ENCODE results near the gene ACAD8. TPM values are rescaled to one million over a fixed set of nuclear protein-coding genes. Genes with fewer than 3 reads are reported as not detected.

The ACAD8 gene
- total and polyA plus RNA-seq, 2 of the 4 experiments (the other 2 are of a cell fraction): 11.1 to 21.2 TPM

DNA sequence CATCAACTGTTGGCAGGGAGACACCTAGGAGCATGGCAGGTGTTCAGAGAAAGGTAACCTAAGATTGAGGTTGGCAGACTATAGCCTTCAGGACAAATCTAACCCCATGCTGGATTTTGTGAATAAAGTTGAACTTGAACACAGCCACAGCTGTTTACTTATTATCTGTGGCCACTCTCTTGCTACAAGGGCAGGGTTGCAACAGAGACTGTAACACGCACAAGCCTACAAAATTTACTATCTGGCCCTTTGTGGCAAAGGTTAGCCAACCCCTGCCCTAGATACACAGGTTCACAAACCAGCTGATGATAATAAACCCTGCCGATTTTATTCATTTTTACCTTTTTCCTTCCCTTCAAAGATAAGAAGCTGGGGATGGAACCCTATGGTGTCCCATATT lies 2.7 kb upstream of the ACAD8 start:
- H2BK120ac ChIP-seq (ENCODE audit: low read depth, low read length): no peak overlapping the region
- H3K36me3 ChIP-seq (ENCODE audit: control insufficient read depth, insufficient read depth, low read length): peaks cover 33% of the 10 kb centered on the region
- intact Hi-C loops (cut with micrococcal nuclease) (loop anchor here (10.0 kb wide), 1 partner anchor 206 kb away; no protein-coding TSS in a partner anchor), in situ Hi-C loops (cut with MboI; ENCODE audit: low sequenced_read_pairs) (loop anchor here (10.0 kb wide), 1 partner anchor 206 kb away; no protein-coding TSS in a partner anchor), dilution Hi-C loops (cut with HindIII; ENCODE audit: low sequenced_read_pairs, unreplicated experiment) (no loop called here)
- no peaks in the 10 kb centered on the region; the same call in 1 of the 2 replicates for H3K4me1 ChIP-seq (ENCODE audit: control insufficient read depth, insufficient read depth, low read length)
- no peak overlapping the region for H3K56ac ChIP-seq (ENCODE audit: extremely low read depth, insufficient read depth, low read length)
- H3K9me1 ChIP-seq (ENCODE audit: insufficient read depth, low read length): no peaks in the 10 kb centered on the region; the same call in 1 of the 2 replicates
- no peaks in the 10 kb centered on the region for H3K9me3 ChIP-seq (ENCODE audit: control insufficient read depth, insufficient read depth, low read length)
- H2AK5ac ChIP-seq (ENCODE audit: low read depth, low read length): no peak overlapping the region
- WGBS, 2 experiments (ENCODE audit: extremely low coverage in 2 of 2, insufficient read length in 1 of 2): 100% methylated on average over 1 of the region's 2 CpGs; no CpG with 5 or more reads in 1 of the 2 experiments
- no peak overlapping the region for H4K8ac ChIP-seq (ENCODE audit: low read depth in 2 of 2, low read length in 2 of 2)
- H3K9ac ChIP-seq (ENCODE audit: low read depth, low read length): no peak overlapping the region
- no peak overlapping the region for H2BK20ac ChIP-seq (ENCODE audit: low read depth, low read length)
- no TSS peak for BruUV-seq (replicated peaks)
- DNase-seq (no peak), ATAC-seq (ENCODE audit: low read depth) (no peak)
- H3K27me3 ChIP-seq (ENCODE audit: control insufficient read depth, insufficient read depth, low read length): no peaks in the 10 kb centered on the region
- H2AFZ ChIP-seq (replicated peaks; ENCODE audit: low read length, poor library complexity): no peak overlapping the region
- peaks cover 6 to 23% of the 10 kb centered on the region in 2 experiments; a peak in 3 of 4 replicates for H3K79me1 ChIP-seq (ENCODE audit: low read depth in 1 of 2, low read length in 2 of 2)
- ChIA-PET CTCF (no interaction called here), POLR2A (ENCODE audit: unreplicated experiment) (no interaction called here)
- H3K23ac ChIP-seq (ENCODE audit: low read depth, low read length): no peak overlapping the region
- no peak overlapping the region for H3K14ac ChIP-seq (replicated peaks; ENCODE audit: low read depth, low read length)
- H3K4ac ChIP-seq (ENCODE audit: low read depth, low read length): no peak overlapping the region
- no peak overlapping the region for H2AK9ac ChIP-seq (replicated peaks; ENCODE audit: low read depth, low read length, poor library complexity)
- H4K5ac ChIP-seq (ENCODE audit: low read depth, low read length): no peak overlapping the region
- no peak overlapping the region for H2BK5ac ChIP-seq (ENCODE audit: low read depth, low read length, poor library complexity, severe bottlenecking)
- H2BK15ac ChIP-seq (ENCODE audit: low read depth, low read length): no peak overlapping the region
- H3K4me2 ChIP-seq (ENCODE audit: low read depth, low read length): no peak overlapping the region
- no peak overlapping the region for H4K91ac ChIP-seq (ENCODE audit: insufficient read depth, low read depth, low read length)
- TF ChIP-seq RFX5 (IDR thresholded peaks at IDR 0.05; ENCODE audit: low read depth, low read length) (no peak), BHLHE40 (IDR thresholded peaks at IDR 0.05; ENCODE audit: low read depth, low read length) (no peak), RCOR1 (IDR thresholded peaks at IDR 0.05; ENCODE audit: insufficient replicate concordance, low read length) (no peak), CHD1 (IDR thresholded peaks at IDR 0.05; ENCODE audit: low read depth, low read length) (no peak), SMC3 (IDR thresholded peaks at IDR 0.05; ENCODE audit: low read depth, low read length) (no peak), MAFK (IDR thresholded peaks at IDR 0.05; ENCODE audit: low read depth, low read length) (no peak), RAD21 (IDR thresholded peaks at IDR 0.05; ENCODE audit: low read length) (no peak), MXI1 (IDR thresholded peaks at IDR 0.05; ENCODE audit: borderline replicate concordance, low read depth, low read length) (no peak), FOS (IDR thresholded peaks at IDR 0.05; ENCODE audit: low read depth, low read length) (no peak), MAZ (IDR thresholded peaks at IDR 0.05; ENCODE audit: borderline replicate concordance, low read depth, low read length) (no peak), CEBPB (IDR thresholded peaks at IDR 0.05; ENCODE audit: low read depth, low read length) (no peak)
- TF ChIP-seq, protein P1, sequence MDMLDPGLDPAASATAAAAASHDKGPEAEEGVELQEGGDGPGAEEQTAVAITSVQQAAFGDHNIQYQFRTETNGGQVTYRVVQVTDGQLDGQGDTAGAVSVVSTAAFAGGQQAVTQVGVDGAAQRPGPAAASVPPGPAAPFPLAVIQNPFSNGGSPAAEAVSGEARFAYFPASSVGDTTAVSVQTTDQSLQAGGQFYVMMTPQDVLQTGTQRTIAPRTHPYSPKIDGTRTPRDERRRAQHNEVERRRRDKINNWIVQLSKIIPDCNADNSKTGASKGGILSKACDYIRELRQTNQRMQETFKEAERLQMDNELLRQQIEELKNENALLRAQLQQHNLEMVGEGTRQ (IDR thresholded peaks at IDR 0.05; ENCODE audit: low read depth, low read length): no peak
- TF ChIP-seq, protein P2, sequence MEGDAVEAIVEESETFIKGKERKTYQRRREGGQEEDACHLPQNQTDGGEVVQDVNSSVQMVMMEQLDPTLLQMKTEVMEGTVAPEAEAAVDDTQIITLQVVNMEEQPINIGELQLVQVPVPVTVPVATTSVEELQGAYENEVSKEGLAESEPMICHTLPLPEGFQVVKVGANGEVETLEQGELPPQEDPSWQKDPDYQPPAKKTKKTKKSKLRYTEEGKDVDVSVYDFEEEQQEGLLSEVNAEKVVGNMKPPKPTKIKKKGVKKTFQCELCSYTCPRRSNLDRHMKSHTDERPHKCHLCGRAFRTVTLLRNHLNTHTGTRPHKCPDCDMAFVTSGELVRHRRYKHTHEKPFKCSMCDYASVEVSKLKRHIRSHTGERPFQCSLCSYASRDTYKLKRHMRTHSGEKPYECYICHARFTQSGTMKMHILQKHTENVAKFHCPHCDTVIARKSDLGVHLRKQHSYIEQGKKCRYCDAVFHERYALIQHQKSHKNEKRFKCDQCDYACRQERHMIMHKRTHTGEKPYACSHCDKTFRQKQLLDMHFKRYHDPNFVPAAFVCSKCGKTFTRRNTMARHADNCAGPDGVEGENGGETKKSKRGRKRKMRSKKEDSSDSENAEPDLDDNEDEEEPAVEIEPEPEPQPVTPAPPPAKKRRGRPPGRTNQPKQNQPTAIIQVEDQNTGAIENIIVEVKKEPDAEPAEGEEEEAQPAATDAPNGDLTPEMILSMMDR (conservative IDR thresholded peaks at IDR 0.05; ENCODE audit: low read depth, low read length): no peak
- H3K27ac ChIP-seq (ENCODE audit: insufficient read depth, low read length): no peak overlapping the region
- no peak overlapping the region for H3K18ac ChIP-seq (ENCODE audit: low read depth, low read length)
- no peaks in the 10 kb centered on the region for H4K20me1 ChIP-seq (ENCODE audit: insufficient read depth, low read length)
- H3K4me3 ChIP-seq (ENCODE audit: insufficient read depth, low read depth, low read length): no peak overlapping the region

Measured in IMR-90 (cell line).